ENCODE results near the gene MYG1.

Gene MYG1

GRCh38 chr12:53274445-53274844 lies 25.1 kb upstream of the MYG1 start:
- DNase-seq (ENCODE audit: low spot score): no peak
- TF ChIP-seq CTCF (IDR thresholded peaks at IDR 0.05; ENCODE audit: extremely low read depth, missing control alignments): no peak

GRCh38 chr12:53276511-53276910 lies 23.0 kb upstream of the MYG1 start:
- no peak for TF ChIP-seq CTCF (IDR thresholded peaks at IDR 0.05; ENCODE audit: extremely low read depth, missing control alignments)

GRCh38 chr12:53277981-53278380 lies 21.5 kb upstream of the MYG1 start:
- no peak for TF ChIP-seq CTCF (IDR thresholded peaks at IDR 0.05; ENCODE audit: extremely low read depth, missing control alignments)
- DNase-seq (ENCODE audit: low spot score): no peak

More at GRCh38 chr12:53276511-53276910, 23.0 kb upstream of the MYG1 start:
- no peak for DNase-seq (ENCODE audit: low spot score)

GRCh38 chr12:53279283-53279869 lies 20.1 kb upstream of the MYG1 start:
- DNase-seq (ENCODE audit: low spot score): no peak

GRCh38 chr12:53279888-53280498 lies 19.5 kb upstream of the MYG1 start:
- no peak for TF ChIP-seq CTCF (IDR thresholded peaks at IDR 0.05; ENCODE audit: extremely low read depth, missing control alignments)

More at GRCh38 chr12:53279283-53279869, 20.1 kb upstream of the MYG1 start:
- no peak for TF ChIP-seq CTCF (IDR thresholded peaks at IDR 0.05; ENCODE audit: extremely low read depth, missing control alignments)

GRCh38 chr12:53286448-53286847 lies 13.0 kb upstream of the MYG1 start:
- DNase-seq (ENCODE audit: low spot score): no peak
- TF ChIP-seq CTCF (IDR thresholded peaks at IDR 0.05; ENCODE audit: extremely low read depth, missing control alignments): no peak

More at GRCh38 chr12:53279888-53280498, 19.5 kb upstream of the MYG1 start:
- no peak for DNase-seq (ENCODE audit: low spot score)

GRCh38 chr12:53287741-53288216 lies 11.7 kb upstream of the MYG1 start:
- TF ChIP-seq CTCF (IDR thresholded peaks at IDR 0.05; ENCODE audit: extremely low read depth, missing control alignments): peak; percentile 23
- peak; percentile 72 for DNase-seq (ENCODE audit: low spot score)

All from GM20000 (cell line).